Bronchial epithelial cell (primary cell): ENCODE results near the gene MICAL3. TPM values are rescaled to one million over a fixed set of nuclear protein-coding genes. Genes with fewer than 3 reads are reported as not detected.

Experiments
- DNase-seq: peaks from one replicate; pipeline ENCODE4 v3.0.0-alpha.2; 2010; ENCODE audit warnings: low read depth
- FAIRE-seq: peaks from 2 replicates; lab custom pipeline; 2011; peaks lifted over from hg19 to GRCh38; lab: Jason Lieb, UNC
- H3K27me3 ChIP-seq: 2 replicates; pipeline ENCODE4 v1.5.1; 2011; ENCODE audit warnings: low read length; ENCODE audit not compliant: control insufficient read depth, insufficient read depth
- H3K36me3 ChIP-seq: 2 replicates; pipeline ENCODE4 v1.5.1; 2011; ENCODE audit warnings: low read length; ENCODE audit not compliant: control insufficient read depth, insufficient read depth
- H3K4me3 ChIP-seq: 2 replicates; pipeline ENCODE4 v1.5.1; 2011; ENCODE audit warnings: mild to moderate bottlenecking, low read depth, low read length, control low read depth
- total RNA-seq: library from RNA; depleted of rRNA; stranded (reverse); fragments of >200 nt; gene quantifications from 2 replicates; pipeline ENCODE4 v1.2.1, GENCODE V29; 2014
- TF ChIP-seq, protein P1 (sequence below): IDR thresholded peaks from 2 replicates; pipeline ENCODE4 v1.5.1; 2011; ENCODE audit warnings: mild to moderate bottlenecking, moderate library complexity, low read length, control low read depth, inconsistent platforms; ENCODE audit not compliant: insufficient read depth, severe bottlenecking

The MICAL3 gene
- total RNA-seq, 1 donor from 2014 or later = 13.4 TPM

DNA sequence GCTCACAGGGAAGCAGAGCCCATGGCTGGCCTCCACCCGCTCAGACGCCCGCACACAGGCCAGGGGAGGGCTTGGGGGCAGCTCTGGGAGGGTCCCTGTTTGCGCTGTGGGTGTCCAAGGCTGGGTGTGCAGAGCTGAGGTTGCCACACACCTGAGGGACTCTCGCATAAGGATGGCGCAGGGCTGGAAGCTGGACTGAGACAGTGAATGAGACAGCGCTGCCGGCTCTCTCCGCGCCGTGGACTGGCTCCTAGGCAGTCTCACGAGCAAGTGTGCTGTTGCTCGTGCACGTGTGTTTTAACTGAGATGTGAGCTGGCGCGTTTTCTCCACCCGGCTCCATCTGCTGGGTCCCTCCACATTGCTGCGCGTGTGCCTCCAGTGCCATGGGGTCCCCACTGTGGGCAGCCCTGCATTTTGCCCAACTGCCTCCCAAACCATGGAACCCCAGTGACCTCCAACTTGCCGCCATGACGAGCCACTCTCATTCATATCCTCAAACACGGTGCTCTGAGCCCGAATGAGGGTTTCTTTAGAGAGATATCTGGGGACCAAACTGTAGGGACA, 245.9 kb downstream of the MICAL3 start:
- TF ChIP-seq, protein P1, sequence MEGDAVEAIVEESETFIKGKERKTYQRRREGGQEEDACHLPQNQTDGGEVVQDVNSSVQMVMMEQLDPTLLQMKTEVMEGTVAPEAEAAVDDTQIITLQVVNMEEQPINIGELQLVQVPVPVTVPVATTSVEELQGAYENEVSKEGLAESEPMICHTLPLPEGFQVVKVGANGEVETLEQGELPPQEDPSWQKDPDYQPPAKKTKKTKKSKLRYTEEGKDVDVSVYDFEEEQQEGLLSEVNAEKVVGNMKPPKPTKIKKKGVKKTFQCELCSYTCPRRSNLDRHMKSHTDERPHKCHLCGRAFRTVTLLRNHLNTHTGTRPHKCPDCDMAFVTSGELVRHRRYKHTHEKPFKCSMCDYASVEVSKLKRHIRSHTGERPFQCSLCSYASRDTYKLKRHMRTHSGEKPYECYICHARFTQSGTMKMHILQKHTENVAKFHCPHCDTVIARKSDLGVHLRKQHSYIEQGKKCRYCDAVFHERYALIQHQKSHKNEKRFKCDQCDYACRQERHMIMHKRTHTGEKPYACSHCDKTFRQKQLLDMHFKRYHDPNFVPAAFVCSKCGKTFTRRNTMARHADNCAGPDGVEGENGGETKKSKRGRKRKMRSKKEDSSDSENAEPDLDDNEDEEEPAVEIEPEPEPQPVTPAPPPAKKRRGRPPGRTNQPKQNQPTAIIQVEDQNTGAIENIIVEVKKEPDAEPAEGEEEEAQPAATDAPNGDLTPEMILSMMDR = no peak
- FAIRE-seq (no peak), DNase-seq (no peak)
- H3K36me3 ChIP-seq = no peaks in the 10 kb centered on the region
- no peak overlapping the region for H3K4me3 ChIP-seq
- H3K27me3 ChIP-seq = peaks cover 4% of the 10 kb centered on the region

DNA sequence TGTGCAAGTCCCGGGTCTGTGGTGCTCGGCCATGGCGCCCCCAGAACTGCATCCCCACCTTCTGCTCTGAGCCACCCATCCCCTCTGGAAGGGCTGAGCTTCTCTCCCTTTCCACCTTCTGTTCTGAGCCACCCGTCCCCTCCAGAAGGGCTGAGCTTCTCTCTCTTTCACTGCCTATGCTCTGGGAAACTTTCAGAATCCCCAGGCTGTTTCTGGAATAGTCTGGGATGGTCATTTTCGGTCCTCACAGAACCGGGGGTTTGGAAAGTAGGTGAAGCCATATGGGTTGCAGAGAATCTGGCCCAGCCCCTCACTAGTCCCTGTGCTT, 246.7 kb downstream of the MICAL3 start:
- FAIRE-seq (no peak), DNase-seq (no peak)
- TF ChIP-seq, protein P1 = no peak
- no peak overlapping the region for H3K4me3 ChIP-seq
- peaks cover 4% of the 10 kb centered on the region for H3K27me3 ChIP-seq
- H3K36me3 ChIP-seq = no peaks in the 10 kb centered on the region

DNA sequence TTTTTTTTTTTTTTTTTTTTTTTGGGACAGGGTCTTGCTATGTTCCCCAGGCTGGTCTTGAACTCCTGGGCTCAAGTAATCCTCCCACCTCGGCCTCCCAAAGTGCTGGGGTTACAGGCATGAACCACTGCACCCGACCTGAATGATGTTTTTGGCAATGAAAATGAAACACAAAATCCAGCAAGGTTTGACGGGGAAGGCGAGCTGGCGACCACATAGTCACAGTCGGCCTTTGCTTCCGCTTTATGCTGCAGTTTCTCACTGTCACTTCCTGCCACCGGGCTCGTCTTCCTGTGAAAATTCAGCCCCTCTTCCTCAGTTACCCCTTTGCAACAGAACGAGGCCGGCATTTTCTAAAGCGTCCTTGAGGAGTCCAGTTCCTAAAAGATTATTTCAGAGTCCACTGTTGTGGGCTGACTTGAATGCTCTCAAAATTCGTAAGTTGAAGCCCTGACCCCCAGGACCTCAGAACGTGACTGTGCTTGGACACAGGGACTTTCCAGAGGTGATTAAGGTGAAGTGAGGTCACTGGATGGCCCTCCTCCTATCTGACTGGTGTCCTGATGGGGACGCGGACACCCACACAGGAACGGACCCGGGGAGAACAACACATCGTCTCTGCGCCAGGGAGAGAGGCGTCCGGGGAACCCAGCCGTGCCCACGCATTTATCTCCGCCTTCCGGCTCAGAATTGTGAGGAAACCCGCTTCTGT, 247.2 kb downstream of the MICAL3 start:
- no peak for FAIRE-seq
- TF ChIP-seq, protein P1 = no peak
- no peak for DNase-seq
- H3K36me3 ChIP-seq = no peaks in the 10 kb centered on the region
- no peak overlapping the region for H3K4me3 ChIP-seq
- peaks cover 4% of the 10 kb centered on the region for H3K27me3 ChIP-seq

DNA sequence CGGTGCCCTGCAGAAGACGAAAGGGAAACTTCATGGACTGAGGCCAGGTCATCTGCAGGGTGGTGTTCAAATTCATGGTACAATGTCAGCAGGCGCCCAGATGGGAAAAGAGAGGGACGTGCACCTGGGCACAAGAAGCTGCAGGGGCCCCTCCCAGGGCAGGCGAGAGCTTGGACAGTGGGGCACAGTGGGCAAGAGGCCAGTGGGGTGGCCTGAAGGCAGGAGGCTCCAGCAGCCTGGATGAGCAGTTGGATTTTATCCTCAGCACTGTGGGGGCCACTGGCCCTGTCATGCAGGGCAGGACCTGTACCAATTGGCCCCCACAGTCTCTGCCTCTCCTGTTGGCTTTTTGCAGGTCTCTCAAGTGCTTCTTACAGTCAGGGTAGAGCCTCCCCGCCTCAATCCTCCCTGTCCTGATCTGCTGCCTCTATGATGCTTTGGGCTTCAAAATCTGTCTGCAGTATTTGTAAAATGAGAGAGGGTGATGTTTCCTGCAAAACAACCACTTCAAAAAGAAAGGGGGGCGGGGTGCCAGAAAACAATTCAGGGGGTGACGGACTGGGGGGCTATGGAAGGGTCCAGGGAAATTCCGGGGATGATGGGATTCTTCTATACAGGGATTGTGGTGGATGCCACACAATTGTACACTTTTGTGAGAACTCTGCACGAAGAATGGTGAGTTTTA, 248.4 kb downstream of the MICAL3 start:
- TF ChIP-seq, protein P1 = no peak
- FAIRE-seq (no peak), DNase-seq (no peak)
- Histone ChIP-seq H3K4me3 (no peak overlapping the region), H3K36me3 (no peaks in the 10 kb centered on the region), H3K27me3 (peaks cover 4% of the 10 kb centered on the region)

DNA sequence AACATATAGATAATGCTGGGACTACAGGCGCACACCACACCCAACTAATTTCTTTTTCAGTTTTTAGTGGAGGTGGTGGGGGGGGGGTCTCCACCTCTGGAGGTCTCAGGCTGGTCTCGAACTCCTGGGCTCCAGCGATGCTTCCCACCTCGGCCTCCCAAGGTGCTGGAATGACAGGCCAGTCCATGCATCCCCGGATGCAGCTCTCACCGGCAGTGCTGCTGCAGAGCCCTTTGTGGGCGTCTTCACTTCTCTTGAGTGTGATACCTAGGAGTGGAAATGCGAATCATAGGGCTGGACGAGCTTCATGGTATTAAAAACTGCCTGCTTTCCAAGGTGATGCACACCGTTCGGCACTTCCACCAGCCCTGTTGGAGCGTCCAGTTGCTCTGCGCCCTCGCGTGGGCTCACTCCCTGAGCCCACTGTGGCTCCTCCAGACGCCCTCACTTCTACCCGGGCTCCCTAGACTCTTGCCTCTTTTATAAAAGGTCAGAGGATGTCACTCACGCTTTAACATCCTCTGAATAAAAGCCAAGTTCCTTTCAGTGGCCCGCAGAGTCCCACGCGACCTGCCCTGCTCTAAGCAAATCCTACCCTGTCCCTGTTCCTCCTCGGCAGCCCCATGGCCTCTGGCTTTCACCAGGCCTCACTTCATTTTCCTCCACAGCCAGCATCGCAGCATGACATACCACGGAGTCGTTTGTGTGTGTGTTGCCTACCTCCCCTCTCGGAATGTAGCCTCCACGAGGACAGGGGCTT, 249.3 kb downstream of the MICAL3 start:
- FAIRE-seq (no peak), DNase-seq (no peak)
- TF ChIP-seq, protein P1 = no peak
- H3K36me3 ChIP-seq = no peaks in the 10 kb centered on the region
- H3K4me3 ChIP-seq = no peak overlapping the region
- peaks cover 2% of the 10 kb centered on the region for H3K27me3 ChIP-seq
